ENCODE results near the gene PAEP.

Gene PAEP

DNA sequence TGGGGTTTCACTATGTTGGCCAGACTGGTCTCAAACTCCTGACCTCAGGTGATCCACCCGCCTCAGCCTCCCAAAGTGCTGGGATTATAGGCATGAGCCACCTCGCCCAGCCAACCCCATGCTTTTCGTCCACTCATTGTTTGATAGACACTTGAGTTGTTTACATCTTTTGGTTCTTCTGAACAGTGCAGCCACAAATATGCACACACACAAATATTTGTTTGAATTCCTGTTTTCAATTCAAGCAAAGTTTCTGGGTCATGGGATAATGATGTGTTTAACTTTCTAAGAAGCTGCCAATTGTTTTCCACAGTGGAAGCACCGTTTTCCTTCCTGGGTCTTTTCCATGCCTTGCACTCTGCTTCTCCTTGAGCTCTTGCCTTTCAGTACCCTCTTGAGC, 6.8 kb upstream of the PAEP start:
- DNase-seq = no peak
- Histone ChIP-seq H3K4me3 (no peak overlapping the region), H3K27ac (no peak overlapping the region), H3K36me3 (no peaks in the 10 kb centered on the region), H3K4me1 (no peaks in the 10 kb centered on the region), H3K9me3 (peaks cover 0 to 15% (median 11%) of the 10 kb centered on the region in 3 donors), H3K27me3 (peaks cover 0 to 15% of the 10 kb centered on the region in 2 donors)
- TF ChIP-seq, protein P1, sequence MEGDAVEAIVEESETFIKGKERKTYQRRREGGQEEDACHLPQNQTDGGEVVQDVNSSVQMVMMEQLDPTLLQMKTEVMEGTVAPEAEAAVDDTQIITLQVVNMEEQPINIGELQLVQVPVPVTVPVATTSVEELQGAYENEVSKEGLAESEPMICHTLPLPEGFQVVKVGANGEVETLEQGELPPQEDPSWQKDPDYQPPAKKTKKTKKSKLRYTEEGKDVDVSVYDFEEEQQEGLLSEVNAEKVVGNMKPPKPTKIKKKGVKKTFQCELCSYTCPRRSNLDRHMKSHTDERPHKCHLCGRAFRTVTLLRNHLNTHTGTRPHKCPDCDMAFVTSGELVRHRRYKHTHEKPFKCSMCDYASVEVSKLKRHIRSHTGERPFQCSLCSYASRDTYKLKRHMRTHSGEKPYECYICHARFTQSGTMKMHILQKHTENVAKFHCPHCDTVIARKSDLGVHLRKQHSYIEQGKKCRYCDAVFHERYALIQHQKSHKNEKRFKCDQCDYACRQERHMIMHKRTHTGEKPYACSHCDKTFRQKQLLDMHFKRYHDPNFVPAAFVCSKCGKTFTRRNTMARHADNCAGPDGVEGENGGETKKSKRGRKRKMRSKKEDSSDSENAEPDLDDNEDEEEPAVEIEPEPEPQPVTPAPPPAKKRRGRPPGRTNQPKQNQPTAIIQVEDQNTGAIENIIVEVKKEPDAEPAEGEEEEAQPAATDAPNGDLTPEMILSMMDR (IDR thresholded peaks at IDR 0.05) = no peak
- intact Hi-C loops (cut with DNase I; ENCODE audit: low total_unique reads) = no loop called here

DNA sequence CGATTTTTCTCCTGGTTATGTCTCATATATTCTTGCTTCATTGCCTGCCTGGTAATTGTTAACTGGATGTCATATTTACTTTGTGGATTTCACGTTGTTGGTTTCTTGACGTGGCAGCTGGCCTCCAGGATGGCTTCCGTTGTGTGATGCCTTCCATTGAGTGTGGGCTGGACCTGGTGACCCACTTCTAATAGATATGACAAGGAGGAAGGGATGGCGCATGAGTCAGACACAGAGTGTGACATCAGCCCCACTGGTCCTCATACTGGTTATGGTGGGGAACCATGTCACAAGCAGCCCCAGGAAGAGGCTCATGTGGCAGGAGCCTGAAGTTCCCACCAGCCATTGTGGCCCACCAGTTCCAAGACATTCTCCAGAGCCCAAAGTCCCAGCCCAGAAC, 6.4 kb upstream of the PAEP start:
- TF ChIP-seq, protein P1 (IDR thresholded peaks at IDR 0.05) = no peak
- H3K27ac ChIP-seq = no peak overlapping the region
- DNase-seq = no peak

GRCh38 chr9:135555910-135556309, 5.6 kb upstream of the PAEP start:
- H3K36me3 ChIP-seq = no peaks in the 10 kb centered on the region
- no peak overlapping the region for H3K27ac ChIP-seq
- peaks cover 0 to 15% (median 11%) of the 10 kb centered on the region in 3 donors for H3K9me3 ChIP-seq
- no peak overlapping the region for H3K4me3 ChIP-seq
- no peak for DNase-seq
- H3K4me1 ChIP-seq = no peaks in the 10 kb centered on the region
- intact Hi-C loops (cut with DNase I; ENCODE audit: low total_unique reads) = no loop called here
- TF ChIP-seq, protein P1 (IDR thresholded peaks at IDR 0.05) = no peak
- peaks cover 0 to 7% of the 10 kb centered on the region in 2 donors for H3K27me3 ChIP-seq

More for the DNA sequence above, 6.4 kb upstream of the PAEP start:
- H3K9me3 ChIP-seq = peaks cover 0 to 15% (median 11%) of the 10 kb centered on the region in 3 donors
- intact Hi-C loops (cut with DNase I; ENCODE audit: low total_unique reads) = no loop called here
- H3K4me3 ChIP-seq = no peak overlapping the region
- no peaks in the 10 kb centered on the region for H3K36me3 ChIP-seq
- H3K27me3 ChIP-seq = peaks cover 0 to 11% of the 10 kb centered on the region in 2 donors
- H3K4me1 ChIP-seq = no peaks in the 10 kb centered on the region

DNA sequence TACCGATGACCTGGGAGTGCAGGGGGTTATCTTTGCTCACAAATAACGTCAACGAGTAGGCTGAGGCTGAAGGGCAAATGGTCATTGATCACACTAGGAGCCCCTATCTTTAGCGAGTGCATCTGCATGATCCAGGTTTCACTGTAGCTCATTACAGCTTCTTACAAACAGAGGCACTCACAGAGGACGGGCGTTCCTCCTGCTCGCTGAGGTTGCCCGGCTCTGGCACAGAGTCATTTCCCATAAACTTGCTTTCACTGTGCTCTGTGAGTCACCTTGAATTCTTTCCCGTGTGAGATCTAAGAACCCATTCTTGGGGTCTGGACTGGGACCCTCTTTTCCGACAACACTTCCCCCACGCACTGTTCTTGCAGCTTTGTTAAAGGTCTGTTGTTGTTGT, 1.9 kb upstream of the PAEP start:
- Histone ChIP-seq H3K27ac (no peak overlapping the region), H3K4me1 (no peaks in the 10 kb centered on the region), H3K4me3 (no peak overlapping the region), H3K27me3 (peaks cover 0 to 33% of the 10 kb centered on the region in 2 donors), H3K36me3 (no peaks in the 10 kb centered on the region), H3K9me3 (peaks cover 0 to 15% (median 9%) of the 10 kb centered on the region in 3 donors)
- intact Hi-C loops (cut with DNase I; ENCODE audit: low total_unique reads) = no loop called here
- TF ChIP-seq, protein P1 (IDR thresholded peaks at IDR 0.05) = no peak
- no peak for DNase-seq

DNA sequence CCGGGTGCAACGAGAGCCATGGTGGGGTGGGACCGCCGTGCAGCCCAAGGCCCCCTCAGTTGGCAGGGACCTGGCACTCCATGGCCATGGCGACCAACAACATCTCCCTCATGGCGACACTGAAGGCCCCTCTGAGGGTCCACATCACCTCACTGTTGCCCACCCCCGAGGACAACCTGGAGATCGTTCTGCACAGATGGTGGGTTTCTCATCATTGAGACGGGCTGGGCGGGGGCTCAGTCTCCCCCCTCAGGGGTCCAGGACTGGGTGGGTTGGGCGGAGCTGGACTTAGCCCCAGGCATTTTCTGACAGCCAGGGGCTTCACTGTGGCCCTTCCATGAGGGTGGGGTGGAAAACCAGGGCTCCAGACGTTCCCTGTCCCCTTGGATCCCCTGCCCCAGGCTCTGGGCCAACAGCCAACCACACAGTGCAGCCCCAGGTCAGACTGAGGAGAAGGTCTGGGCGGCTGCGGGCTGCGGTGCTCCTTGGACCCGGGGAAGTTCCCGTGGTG, 734 bp downstream of the PAEP start:
- TF ChIP-seq, protein P1 (IDR thresholded peaks at IDR 0.05) = no peak
- Histone ChIP-seq H3K27ac (no peak overlapping the region), H3K9me3 (peaks cover 0 to 6% (median 0%) of the 10 kb centered on the region in 3 donors), H3K36me3 (no peaks in the 10 kb centered on the region), H3K4me3 (no peak overlapping the region), H3K4me1 (no peaks in the 10 kb centered on the region), H3K27me3 (peaks cover 0 to 54% of the 10 kb centered on the region in 2 donors)
- DNase-seq = no peak
- intact Hi-C loops (cut with DNase I; ENCODE audit: low total_unique reads) = no loop called here

DNA sequence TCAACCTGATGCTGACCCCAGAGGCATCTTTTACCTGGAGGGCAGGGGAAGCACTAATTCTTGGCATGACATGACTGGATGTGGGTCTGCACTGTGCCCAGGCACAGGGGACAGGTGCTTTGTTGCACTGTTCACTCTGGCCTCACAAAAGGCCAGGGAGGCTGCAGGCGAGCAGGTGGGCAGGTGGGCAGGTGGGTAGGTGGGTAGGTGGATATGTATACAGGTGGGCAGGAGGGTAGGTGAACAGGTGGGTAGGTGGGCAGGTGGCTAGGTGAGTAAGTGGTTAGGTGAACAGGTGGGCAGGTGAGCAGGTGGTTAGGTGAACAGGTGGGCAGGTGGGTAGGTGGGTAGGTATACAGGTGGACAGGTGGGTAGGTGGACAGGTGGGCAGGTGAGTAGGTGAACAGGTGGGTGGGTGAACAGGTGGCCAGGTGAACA, 1.5 kb downstream of the PAEP start:
- Histone ChIP-seq H3K36me3 (no peaks in the 10 kb centered on the region), H3K4me1 (no peaks in the 10 kb centered on the region), H3K4me3 (no peak overlapping the region), H3K27ac (no peak overlapping the region), H3K27me3 (peaks cover 0 to 55% of the 10 kb centered on the region in 2 donors), H3K9me3 (peaks cover 0 to 6% (median 0%) of the 10 kb centered on the region in 3 donors)
- no peak for DNase-seq
- TF ChIP-seq, protein P1 (IDR thresholded peaks at IDR 0.05) = no peak
- intact Hi-C loops (cut with DNase I; ENCODE audit: low total_unique reads) = no loop called here

Data from tibial artery (tissue), 4 donors.